Esophagus squamous epithelium (tissue), 5 donors: ENCODE data around the gene CAPN15. TPM values are rescaled to one million over a fixed set of nuclear protein-coding genes. Genes with fewer than 3 reads are reported as not detected.

ENCODE experiments used
- DNase-seq: peaks from one replicate; lab custom pipeline; 2025; lab: John Stamatoyannopoulos, UW
- H3K27ac ChIP-seq, 4 donors: fragments of 200-600 bp; sonication (generic); one replicate each; pipeline ENCODE4 v1.5.1; 2016 to 2019; ENCODE audit warnings: mild to moderate bottlenecking in 1 of 4
- H3K27me3 ChIP-seq, 4 donors: fragments of 200-600 bp; sonication (generic); 1 replicate in 3 of 4; 2 replicates in 1 of 4; pipeline versions ENCODE4 v1.5.1 to v1.6.0; 2017 to 2021; ENCODE audit warnings: antibody characterized with exemption in 1 of 4
- H3K36me3 ChIP-seq, 3 donors: fragments of 200-600 bp; sonication (generic); one replicate each; pipeline ENCODE4 v1.5.1; 2016 to 2019
- H3K4me1 ChIP-seq, 3 donors: fragments of 200-600 bp; sonication (generic); one replicate each; pipeline ENCODE4 v1.5.1; 2017 to 2019
- H3K4me3 ChIP-seq, 4 donors: fragments of 200-600 bp; sonication (generic); 1 replicate in 3 of 4; 2 replicates in 1 of 4; pipeline ENCODE4 v1.5.1; 2016 to 2019; ENCODE audit warnings: mild to moderate bottlenecking in 2 of 4, moderate library complexity in 1 of 4
- H3K9me3 ChIP-seq, 3 donors: fragments of 200-600 bp; sonication (generic); one replicate each; pipeline ENCODE4 v1.5.1; 2016 to 2019
- POLR2A ChIP-seq, 4 donors: fragments of 450-650 bp; IDR thresholded peaks; one replicate each; pipeline ENCODE4 v1.6.1; 2017; ENCODE audit warnings: antibody characterized with exemption in 4 of 4, mild to moderate bottlenecking in 4 of 4, moderate library complexity in 3 of 4
- WGBS, 2 donors: methylation state at CpG; one replicate each; pipeline ENCODE4 v1.1.5; 2018; 5-methylcytosine and 5-hydroxymethylcytosine counted together
- intact Hi-C: fragments of 100-400 bp; cut with DNase I; formaldehyde crosslinking; loops from one replicate; pipeline ENCODE4 v1.15.0; 2022
- total RNA-seq, 4 donors: library from RNA; depleted of rRNA; stranded (reverse); fragments of >200 nt; gene quantifications; one replicate each; pipeline ENCODE4 v1.1.0, GENCODE V29; 2016
- TF ChIP-seq, protein P1 (sequence below), 6 experiments: fragments of 450-650 bp in 4 of 6; fragments of 200-600 bp in 2 of 6; sonication (generic) in 2 of 6; IDR thresholded peaks; one replicate each; pipeline ENCODE4 v1.5.1; 2016 to 2019; ENCODE audit warnings: antibody characterized with exemption in 6 of 6, mild to moderate bottlenecking in 4 of 6, moderate library complexity in 4 of 6
- donor health status: DM: yes; HTN: yes; CAD: no.

Gene CAPN15
- total RNA-seq, 4 donors from 2014 or later: 29.4 to 69.6 (median 52.4) TPM

- intact Hi-C loops: no loop called here
- WGBS, 2 donors: 73% methylated on average over 4 of the region's 11 CpGs; no CpG with 5 or more reads in 1 of the 2 donors
- peak overlapping the region in 3 of 4 donors; percentile 84 to 86 (median 85) for H3K27ac ChIP-seq
- no peaks in the 10 kb centered on the region for H3K9me3 ChIP-seq
- no peak for DNase-seq
- peak overlapping the region in 3 of 4 donors; percentile 74 to 97 (median 96) for H3K4me3 ChIP-seq
- peaks cover 0 to 12% (median 0%) of the 10 kb centered on the region in 3 donors for H3K36me3 ChIP-seq
- H3K4me1 ChIP-seq: peaks cover 31 to 67% (median 40%) of the 10 kb centered on the region in 3 donors
- H3K27me3 ChIP-seq: peaks cover 0 to 20% (median 0%) of the 10 kb centered on the region in 4 donors
- TF ChIP-seq, protein P1, sequence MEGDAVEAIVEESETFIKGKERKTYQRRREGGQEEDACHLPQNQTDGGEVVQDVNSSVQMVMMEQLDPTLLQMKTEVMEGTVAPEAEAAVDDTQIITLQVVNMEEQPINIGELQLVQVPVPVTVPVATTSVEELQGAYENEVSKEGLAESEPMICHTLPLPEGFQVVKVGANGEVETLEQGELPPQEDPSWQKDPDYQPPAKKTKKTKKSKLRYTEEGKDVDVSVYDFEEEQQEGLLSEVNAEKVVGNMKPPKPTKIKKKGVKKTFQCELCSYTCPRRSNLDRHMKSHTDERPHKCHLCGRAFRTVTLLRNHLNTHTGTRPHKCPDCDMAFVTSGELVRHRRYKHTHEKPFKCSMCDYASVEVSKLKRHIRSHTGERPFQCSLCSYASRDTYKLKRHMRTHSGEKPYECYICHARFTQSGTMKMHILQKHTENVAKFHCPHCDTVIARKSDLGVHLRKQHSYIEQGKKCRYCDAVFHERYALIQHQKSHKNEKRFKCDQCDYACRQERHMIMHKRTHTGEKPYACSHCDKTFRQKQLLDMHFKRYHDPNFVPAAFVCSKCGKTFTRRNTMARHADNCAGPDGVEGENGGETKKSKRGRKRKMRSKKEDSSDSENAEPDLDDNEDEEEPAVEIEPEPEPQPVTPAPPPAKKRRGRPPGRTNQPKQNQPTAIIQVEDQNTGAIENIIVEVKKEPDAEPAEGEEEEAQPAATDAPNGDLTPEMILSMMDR (IDR thresholded peaks at IDR 0.05): no peak
- TF ChIP-seq POLR2A (IDR thresholded peaks at IDR 0.05): no peak
Observed at GRCh38 chr16:568401-569258, 41.1 kb downstream of the CAPN15 start.

- WGBS, 2 donors: 11% methylated on average over 3 of the region's 87 CpGs; no CpG with 5 or more reads in 1 of the 2 donors
- peaks cover 0 to 10% (median 0%) of the 10 kb centered on the region in 4 donors for H3K27me3 ChIP-seq
- H3K27ac ChIP-seq: peak within 1 kb of the TSS; percentile 79 to 86 (median 84)
- no peak for DNase-seq
- H3K36me3 ChIP-seq: peaks cover 6 to 22% (median 6%) of the 10 kb centered on the region in 3 donors
- no peaks in the 10 kb centered on the region for H3K9me3 ChIP-seq
- H3K4me1 ChIP-seq: peaks cover 31 to 67% (median 40%) of the 10 kb centered on the region in 3 donors
- peak within 1 kb of the TSS; percentile 74 to 97 (median 86) for H3K4me3 ChIP-seq
- TF ChIP-seq, protein P1 (IDR thresholded peaks at IDR 0.05): no peak
- TF ChIP-seq POLR2A (IDR thresholded peaks at IDR 0.05): peak in 2 of 4 donors; percentile 11 to 17
- intact Hi-C loops: no loop called here
Observed at GRCh38 chr16:569445-570254, 42.1 kb downstream of the CAPN15 start, which contains the start of gene PIGQ. Gene PIGQ, plus strand, starts transcription at chr16:569968. Its CDS starts 4,107 bp downstream, at chr16:574075.

- WGBS, 2 donors: 80 to 85% methylated on average over 6 to 7 of the region's 27 CpGs
- Histone ChIP-seq H3K36me3 (peaks cover 6 to 45% (median 7%) of the 10 kb centered on the region in 3 donors), H3K9me3 (no peaks in the 10 kb centered on the region), H3K27ac (no peak overlapping the region), H3K4me1 (peaks cover 18 to 34% (median 19%) of the 10 kb centered on the region in 3 donors), H3K4me3 (no peak overlapping the region), H3K27me3 (no peaks in the 10 kb centered on the region)
- intact Hi-C loops: no loop called here
- TF ChIP-seq POLR2A (IDR thresholded peaks at IDR 0.05): no peak
- TF ChIP-seq, protein P1 (IDR thresholded peaks at IDR 0.05): no peak
- no peak for DNase-seq
Observed at GRCh38 chr16:572865-573650, 45.5 kb downstream of the CAPN15 start.

DNA sequence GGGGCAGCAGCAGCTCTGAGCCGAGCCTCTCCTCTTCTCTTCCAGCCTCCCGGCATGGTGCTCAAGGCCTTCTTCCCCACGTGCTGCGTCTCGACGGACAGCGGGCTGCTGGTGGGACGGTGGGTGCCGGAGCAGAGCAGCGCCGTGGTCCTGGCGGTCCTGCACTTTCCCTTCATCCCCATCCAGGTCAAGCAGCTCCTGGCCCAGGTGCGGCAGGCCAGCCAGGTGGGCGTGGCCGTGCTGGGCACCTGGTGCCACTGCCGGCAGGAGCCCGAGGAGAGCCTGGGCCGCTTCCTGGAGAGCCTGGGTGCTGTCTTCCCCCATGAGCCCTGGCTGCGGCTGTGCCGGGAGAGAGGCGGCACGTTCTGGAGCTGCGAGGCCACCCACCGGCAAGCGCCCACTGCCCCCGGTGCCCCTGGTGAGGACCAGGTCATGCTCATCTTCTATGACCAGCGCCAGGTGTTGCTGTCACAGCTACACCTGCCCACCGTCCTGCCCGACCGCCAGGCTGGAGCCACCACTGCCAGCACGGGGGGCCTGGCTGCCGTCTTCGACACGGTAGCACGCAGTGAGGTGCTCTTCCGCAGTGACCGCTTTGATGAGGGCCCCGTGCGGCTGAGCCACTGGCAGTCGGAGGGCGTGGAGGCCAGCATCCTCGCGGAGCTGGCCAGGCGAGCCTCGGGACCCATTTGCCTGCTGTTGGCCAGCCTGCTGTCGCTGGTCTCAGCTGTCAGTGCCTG, 46.7 kb downstream of the CAPN15 start:
- no peak for DNase-seq
- H3K36me3 ChIP-seq: peaks cover 6 to 45% (median 7%) of the 10 kb centered on the region in 3 donors
- no peaks in the 10 kb centered on the region for H3K27me3 ChIP-seq
- peaks cover 8 to 31% (median 8%) of the 10 kb centered on the region in 3 donors for H3K4me1 ChIP-seq
- H3K9me3 ChIP-seq: no peaks in the 10 kb centered on the region
- intact Hi-C loops: no loop called here
- H3K4me3 ChIP-seq: no peak overlapping the region
- 80 to 93% methylated on average over 2 to 3 of the region's 46 CpGs for WGBS, 2 donors
- no peak overlapping the region for H3K27ac ChIP-seq
- TF ChIP-seq POLR2A (IDR thresholded peaks at IDR 0.05): no peak
